Panc1 (cell line): ENCODE data around the gene NHSL1. TPM values are rescaled to one million over a fixed set of nuclear protein-coding genes. Genes with fewer than 3 reads are reported as not detected.

Experiments used
- ATAC-seq: fragments of 200-7000 bp; cut with Tn5 transposase; 2 replicates; pipeline ENCODE4 v1.9.1; 2020; ENCODE audit warnings: mild to moderate bottlenecking, moderate library complexity
- BruUV-seq: library from RNA; stranded (reverse); fragments of 400-500 nt; replicated peaks from 2 replicates; lab custom pipeline; 2021; lab: Mats Ljungman, UMichigan
- CTCF ChIA-PET: fragments of 300-600 bp; sonication (Branson Sonifier 250); formaldehyde crosslinking; loops from one replicate; lab custom pipeline; 2022; ENCODE audit warnings: antibody characterized with exemption; lab: Charles Lee
- POLR2A ChIA-PET: fragments of 300-600 bp; sonication (Branson Sonifier 250); formaldehyde crosslinking; loops from one replicate; lab custom pipeline; 2022; ENCODE audit warnings: antibody characterized with exemption; lab: Charles Lee
- DNase-seq: peaks from one replicate; pipeline ENCODE4 v3.0.0-alpha.2; 2010; ENCODE audit warnings: low read depth, low spot score
- H3K27ac ChIP-seq: 2 replicates; pipeline ENCODE4 v1.5.1; 2011; ENCODE audit warnings: mild to moderate bottlenecking, low read length, inconsistent platforms
- H3K27me3 ChIP-seq: fragments of 200-500 bp; sonication (Bioruptor generic); 2 replicates; pipeline ENCODE4 v1.6.0; 2014; ENCODE audit warnings: low read length, inconsistent platforms; ENCODE audit not compliant: control insufficient read depth, insufficient read depth
- H3K36me3 ChIP-seq: fragments of 200-500 bp; sonication (Bioruptor generic); 2 replicates; pipeline ENCODE4 v1.5.1; 2014; ENCODE audit warnings: inconsistent platforms, mild to moderate bottlenecking, low read length, moderate library complexity; ENCODE audit not compliant: control insufficient read depth, insufficient read depth
- H3K4me1 ChIP-seq: 2 replicates; pipeline ENCODE4 v1.5.1; 2011; ENCODE audit warnings: inconsistent platforms, mild to moderate bottlenecking, low read length, moderate library complexity; ENCODE audit not compliant: control insufficient read depth, insufficient read depth
- H3K4me3 ChIP-seq, 2 experiments: 2 replicates each; pipeline ENCODE4 v1.5.1; 2011 to 2012; ENCODE audit warnings: low read depth in 2 of 2, low read length in 2 of 2, mild to moderate bottlenecking in 2 of 2, inconsistent platforms in 1 of 2, moderate library complexity in 1 of 2
- H3K9me3 ChIP-seq: fragments of 200-500 bp; sonication (Bioruptor generic); 2 replicates; pipeline ENCODE4 v1.5.1; 2014; ENCODE audit warnings: low read depth, mild to moderate bottlenecking, inconsistent platforms, low read length, moderate library complexity; ENCODE audit not compliant: control insufficient read depth, insufficient read depth
- POLR2AphosphoS5 ChIP-seq: IDR thresholded peaks from 2 replicates; pipeline ENCODE4 v1.6.1; 2012; ENCODE audit warnings: mild to moderate bottlenecking, low read depth, low read length, moderate library complexity
- SIN3A ChIP-seq: IDR thresholded peaks from 2 replicates; pipeline ENCODE4 v1.6.1; 2012; ENCODE audit warnings: low read depth, mild to moderate bottlenecking, low read length, moderate library complexity, borderline replicate concordance; ENCODE audit not compliant: insufficient read depth
- TCF7L2 ChIP-seq: IDR thresholded peaks from 2 replicates; pipeline ENCODE4 v1.6.1; 2011; ENCODE audit warnings: mild to moderate bottlenecking, low read depth, low read length, inconsistent platforms
- in situ Hi-C: cut with HindIII; loops from 2 replicates; pipeline ENCODE4 v1.10.0; 2016; ENCODE audit warnings: low sequenced_read_pairs, low pct_unique_long_range_greater_than_20kb
- intact Hi-C: fragments of 100-400 bp; cut with micrococcal nuclease; formaldehyde crosslinking; loops from one replicate; pipeline ENCODE4 v1.10.0; 2022; ENCODE audit not compliant: unreplicated experiment
- total RNA-seq: library from RNA; stranded (reverse); gene quantifications from one replicate; pipeline ENCODE4 v1.2.1, GENCODE V29; 2021; ENCODE audit not compliant: unreplicated experiment
- TF ChIP-seq, protein P1 (sequence below): fragments of 450-650 bp; IDR thresholded peaks from 2 replicates; pipeline ENCODE4 v1.5.1; 2017; ENCODE audit warnings: mild to moderate bottlenecking
- TF ChIP-seq, protein P2 (sequence below), 2 experiments: IDR thresholded peaks; 2 replicates each; pipeline ENCODE4 v1.6.1; 2011 to 2012; ENCODE audit warnings: low read depth in 2 of 2, control low read depth in 1 of 2, low read length in 1 of 2, mild to moderate bottlenecking in 1 of 2, moderate library complexity in 1 of 2; ENCODE audit not compliant: insufficient read depth in 1 of 2

NHSL1 gene
- total RNA-seq, 1 experiment from 2014 or later, result 20.6 TPM

DNA sequence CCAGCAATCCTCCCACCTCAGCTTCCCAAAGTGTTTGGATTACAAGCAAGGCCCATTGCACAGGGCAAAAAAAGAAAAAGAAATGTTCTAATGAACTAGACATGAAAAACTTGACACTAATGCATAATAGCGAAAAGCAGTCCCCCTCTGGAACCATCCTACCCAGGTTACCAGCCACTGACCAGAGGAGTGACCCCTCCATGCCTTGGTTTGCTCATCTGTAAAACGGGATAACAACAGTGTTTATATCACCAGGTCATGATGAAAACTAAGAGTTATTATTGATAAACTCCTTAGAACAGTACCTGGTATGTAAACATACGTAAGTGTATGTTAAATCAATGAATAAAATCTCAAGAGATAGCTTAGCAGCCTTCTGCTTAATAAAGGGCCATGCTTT lies 3.3 kb upstream of the NHSL1 start:
- in situ Hi-C loops, result no loop called here
- POLR2A ChIA-PET, result no interaction called here

DNA sequence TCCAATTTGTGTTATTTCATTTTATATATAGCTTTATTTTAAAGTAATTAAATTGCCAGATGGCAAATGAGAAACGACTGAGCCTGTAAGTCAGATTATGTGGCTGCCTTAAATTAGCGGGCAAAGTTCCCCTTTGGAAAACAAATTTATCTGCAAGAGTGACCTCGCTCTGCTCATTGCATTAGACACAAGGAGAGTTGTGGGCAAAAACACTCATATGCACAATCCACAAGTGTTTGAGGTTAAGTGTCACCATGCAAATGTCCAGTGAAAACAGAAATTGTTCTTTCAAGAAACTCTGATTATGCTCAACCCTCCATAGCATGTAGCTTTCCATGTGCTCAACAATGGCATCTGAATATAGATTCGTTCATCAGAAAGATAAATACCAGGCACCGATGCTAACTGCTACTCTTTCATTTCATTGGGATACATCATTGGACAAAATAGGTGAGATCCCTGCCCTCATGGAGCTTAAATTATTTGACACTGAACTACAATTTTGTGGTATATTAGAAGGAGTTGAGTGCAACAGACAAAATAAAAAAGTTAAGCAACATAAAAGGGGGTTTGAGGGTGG lies 1.7 kb upstream of the NHSL1 start:
- POLR2A ChIA-PET, result no interaction called here
- no peak for DNase-seq
- BruUV-seq, result no TSS peak

More for the DNA sequence above, 3.3 kb upstream of the NHSL1 start:
- ATAC-seq, result no peak
- Histone ChIP-seq H3K27me3 (no peaks in the 10 kb centered on the region), H3K36me3 (no peaks in the 10 kb centered on the region), H3K27ac (no peak overlapping the region), H3K9me3 (no peaks in the 10 kb centered on the region), H3K4me1 (no peaks in the 10 kb centered on the region), H3K4me3 (no peak overlapping the region)
- DNase-seq, result no peak
- no TSS peak for BruUV-seq
- intact Hi-C loops, result no loop called here
- no peak for TF ChIP-seq POLR2AphosphoS5
- TF ChIP-seq, protein P1, sequence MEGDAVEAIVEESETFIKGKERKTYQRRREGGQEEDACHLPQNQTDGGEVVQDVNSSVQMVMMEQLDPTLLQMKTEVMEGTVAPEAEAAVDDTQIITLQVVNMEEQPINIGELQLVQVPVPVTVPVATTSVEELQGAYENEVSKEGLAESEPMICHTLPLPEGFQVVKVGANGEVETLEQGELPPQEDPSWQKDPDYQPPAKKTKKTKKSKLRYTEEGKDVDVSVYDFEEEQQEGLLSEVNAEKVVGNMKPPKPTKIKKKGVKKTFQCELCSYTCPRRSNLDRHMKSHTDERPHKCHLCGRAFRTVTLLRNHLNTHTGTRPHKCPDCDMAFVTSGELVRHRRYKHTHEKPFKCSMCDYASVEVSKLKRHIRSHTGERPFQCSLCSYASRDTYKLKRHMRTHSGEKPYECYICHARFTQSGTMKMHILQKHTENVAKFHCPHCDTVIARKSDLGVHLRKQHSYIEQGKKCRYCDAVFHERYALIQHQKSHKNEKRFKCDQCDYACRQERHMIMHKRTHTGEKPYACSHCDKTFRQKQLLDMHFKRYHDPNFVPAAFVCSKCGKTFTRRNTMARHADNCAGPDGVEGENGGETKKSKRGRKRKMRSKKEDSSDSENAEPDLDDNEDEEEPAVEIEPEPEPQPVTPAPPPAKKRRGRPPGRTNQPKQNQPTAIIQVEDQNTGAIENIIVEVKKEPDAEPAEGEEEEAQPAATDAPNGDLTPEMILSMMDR, result no peak
- TF ChIP-seq SIN3A, result no peak
- TF ChIP-seq TCF7L2, result no peak
- TF ChIP-seq, protein P2, sequence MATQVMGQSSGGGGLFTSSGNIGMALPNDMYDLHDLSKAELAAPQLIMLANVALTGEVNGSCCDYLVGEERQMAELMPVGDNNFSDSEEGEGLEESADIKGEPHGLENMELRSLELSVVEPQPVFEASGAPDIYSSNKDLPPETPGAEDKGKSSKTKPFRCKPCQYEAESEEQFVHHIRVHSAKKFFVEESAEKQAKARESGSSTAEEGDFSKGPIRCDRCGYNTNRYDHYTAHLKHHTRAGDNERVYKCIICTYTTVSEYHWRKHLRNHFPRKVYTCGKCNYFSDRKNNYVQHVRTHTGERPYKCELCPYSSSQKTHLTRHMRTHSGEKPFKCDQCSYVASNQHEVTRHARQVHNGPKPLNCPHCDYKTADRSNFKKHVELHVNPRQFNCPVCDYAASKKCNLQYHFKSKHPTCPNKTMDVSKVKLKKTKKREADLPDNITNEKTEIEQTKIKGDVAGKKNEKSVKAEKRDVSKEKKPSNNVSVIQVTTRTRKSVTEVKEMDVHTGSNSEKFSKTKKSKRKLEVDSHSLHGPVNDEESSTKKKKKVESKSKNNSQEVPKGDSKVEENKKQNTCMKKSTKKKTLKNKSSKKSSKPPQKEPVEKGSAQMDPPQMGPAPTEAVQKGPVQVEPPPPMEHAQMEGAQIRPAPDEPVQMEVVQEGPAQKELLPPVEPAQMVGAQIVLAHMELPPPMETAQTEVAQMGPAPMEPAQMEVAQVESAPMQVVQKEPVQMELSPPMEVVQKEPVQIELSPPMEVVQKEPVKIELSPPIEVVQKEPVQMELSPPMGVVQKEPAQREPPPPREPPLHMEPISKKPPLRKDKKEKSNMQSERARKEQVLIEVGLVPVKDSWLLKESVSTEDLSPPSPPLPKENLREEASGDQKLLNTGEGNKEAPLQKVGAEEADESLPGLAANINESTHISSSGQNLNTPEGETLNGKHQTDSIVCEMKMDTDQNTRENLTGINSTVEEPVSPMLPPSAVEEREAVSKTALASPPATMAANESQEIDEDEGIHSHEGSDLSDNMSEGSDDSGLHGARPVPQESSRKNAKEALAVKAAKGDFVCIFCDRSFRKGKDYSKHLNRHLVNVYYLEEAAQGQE (IDR thresholded peaks at IDR 0.05; ENCODE audit: insufficient read depth in 1 of 2, low read depth in 2 of 2, low read length in 1 of 2), result no peak
- CTCF ChIA-PET, result no interaction called here

More for the DNA sequence above, 1.7 kb upstream of the NHSL1 start:
- no peak for ATAC-seq
- no peaks in the 10 kb centered on the region for H3K9me3 ChIP-seq
- no peak overlapping the region for H3K4me3 ChIP-seq
- H3K4me1 ChIP-seq, result no peaks in the 10 kb centered on the region
- H3K36me3 ChIP-seq, result no peaks in the 10 kb centered on the region
- TF ChIP-seq POLR2AphosphoS5 (no peak), SIN3A (no peak), TCF7L2 (no peak)
- TF ChIP-seq, protein P2 (IDR thresholded peaks at IDR 0.05; ENCODE audit: insufficient read depth in 1 of 2, low read depth in 2 of 2, low read length in 1 of 2), result no peak
- TF ChIP-seq, protein P1, result no peak
- H3K27ac ChIP-seq, result no peak overlapping the region
- CTCF ChIA-PET, result no interaction called here
- intact Hi-C loops, result no loop called here
- in situ Hi-C loops, result no loop called here
- H3K27me3 ChIP-seq, result no peaks in the 10 kb centered on the region
